K562 (cell line): ENCODE results near the gene ZNF165. TPM values are rescaled to one million over a fixed set of nuclear protein-coding genes. Genes with fewer than 3 reads are reported as not detected.

ENCODE experiments used
- HLTF ChIP-seq: fragments of 450-650 bp; IDR thresholded peaks from 2 replicates; pipeline ENCODE4 v1.6.1; 2016
- PHB2 ChIP-seq: fragments of 450-650 bp; IDR thresholded peaks from 2 replicates; pipeline ENCODE4 v1.6.1; 2017; ENCODE audit warnings: low read depth
- PHF8 ChIP-seq: fragments of 200-600 bp; sonication (generic); IDR thresholded peaks from 2 replicates; pipeline ENCODE4 v1.6.1; 2012; ENCODE audit warnings: mixed run types, mild to moderate bottlenecking, inconsistent platforms, low read length, moderate library complexity, borderline replicate concordance
- POLR2H ChIP-seq: IDR thresholded peaks from 2 replicates; pipeline ENCODE4 v1.6.1; 2016; ENCODE audit warnings: missing genetic modification characterization, low read depth, mild to moderate bottlenecking, control low read depth, missing compliant biosample characterization, moderate library complexity
- ZNF197 ChIP-seq: fragments of 200-800 bp; sonication (Bioruptor generic); IDR thresholded peaks from 2 replicates; pipeline ENCODE4 v1.6.1; 2016; ENCODE audit warnings: low read depth, missing genetic modification characterization, missing compliant biosample characterization
- polyA plus RNA-seq, 8 experiments: library from polyadenylated mRNA; depleted of rRNA in 4 of 8; stranded (reverse) in 5 of 8; unstranded in 3 of 8; fragments of >200 nt; fragmentation: Nextera tagmentation in 2 of 8; fragmentation: Illumina TruSeq in 1 of 8; extraction: Ambion mirVana in 2 of 8; extraction: Trizol in 1 of 8; gene quantifications; 2 replicates each; pipeline versions ENCODE4 v1.2.1 to v1.2.3, GENCODE V29; 2011 to 2014; ENCODE audit warnings: inconsistent platforms in 1 of 8, missing spikeins in 1 of 8
- total RNA-seq, 7 experiments: library from RNA; depleted of rRNA in 6 of 7; stranded (reverse); fragments of >200 nt in 6 of 7; fragmentation: Illumina TruSeq in 2 of 7; extraction: Trizol in 2 of 7; gene quantifications; 2 replicates each; pipeline versions ENCODE4 v1.2.1 to v1.2.3, GENCODE V29; 2011 to 2021; ENCODE audit warnings: low replicate concordance in 1 of 7
- TF ChIP-seq, protein P1 (sequence below): fragments of 450-650 bp; IDR thresholded peaks from 2 replicates; pipeline ENCODE4 v1.6.1; 2016; ENCODE audit warnings: low read depth
- TF ChIP-seq, protein P2 (sequence below), 2 experiments: fragments of 200-800 bp in 1 of 2; sonication (Bioruptor generic) in 1 of 2; sonication (generic) in 1 of 2; formaldehyde crosslinking in 1 of 2; IDR thresholded peaks in 1 of 2; conservative IDR thresholded peaks in 1 of 2; 2 replicates each; pipeline versions ENCODE4 v1.5.0 to v1.6.1; 2016 to 2020; ENCODE audit warnings: missing compliant biosample characterization in 1 of 2, missing genetic modification characterization in 1 of 2, missing genetic modification reagents in 1 of 2
- TF ChIP-seq, protein P3 (sequence below): sonication (generic); formaldehyde crosslinking; IDR thresholded peaks from 2 replicates; pipeline ENCODE4 v1.9.0; 2022; ENCODE audit warnings: mild to moderate bottlenecking, missing genetic modification reagents
- TF ChIP-seq, protein P4 (sequence below), 2 experiments: fragments of 450-650 bp; IDR thresholded peaks; 2 replicates each; pipeline ENCODE4 v1.6.1; 2016

The ZNF165 gene
- total and polyA plus RNA-seq, 9 of the 15 experiments (the other 6 are each of a cell fraction or from before 2014, with no cell fraction given) = 0.82 to 3.6 (median 1.2) TPM

DNA sequence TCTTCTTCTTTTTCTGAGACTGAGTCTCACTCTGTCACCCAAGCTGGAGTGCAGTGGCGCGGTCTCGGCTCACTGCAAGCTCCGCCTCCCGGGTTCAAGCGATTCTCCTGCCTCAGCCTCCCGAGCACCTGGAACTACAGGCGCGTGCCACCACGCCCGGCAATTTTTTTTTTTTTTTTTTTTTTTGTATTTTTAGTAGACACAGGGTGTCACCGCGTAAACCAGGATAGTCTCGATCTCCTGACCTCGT, at the start of gene ZNF165 (continued):
- TF ChIP-seq, protein P1, sequence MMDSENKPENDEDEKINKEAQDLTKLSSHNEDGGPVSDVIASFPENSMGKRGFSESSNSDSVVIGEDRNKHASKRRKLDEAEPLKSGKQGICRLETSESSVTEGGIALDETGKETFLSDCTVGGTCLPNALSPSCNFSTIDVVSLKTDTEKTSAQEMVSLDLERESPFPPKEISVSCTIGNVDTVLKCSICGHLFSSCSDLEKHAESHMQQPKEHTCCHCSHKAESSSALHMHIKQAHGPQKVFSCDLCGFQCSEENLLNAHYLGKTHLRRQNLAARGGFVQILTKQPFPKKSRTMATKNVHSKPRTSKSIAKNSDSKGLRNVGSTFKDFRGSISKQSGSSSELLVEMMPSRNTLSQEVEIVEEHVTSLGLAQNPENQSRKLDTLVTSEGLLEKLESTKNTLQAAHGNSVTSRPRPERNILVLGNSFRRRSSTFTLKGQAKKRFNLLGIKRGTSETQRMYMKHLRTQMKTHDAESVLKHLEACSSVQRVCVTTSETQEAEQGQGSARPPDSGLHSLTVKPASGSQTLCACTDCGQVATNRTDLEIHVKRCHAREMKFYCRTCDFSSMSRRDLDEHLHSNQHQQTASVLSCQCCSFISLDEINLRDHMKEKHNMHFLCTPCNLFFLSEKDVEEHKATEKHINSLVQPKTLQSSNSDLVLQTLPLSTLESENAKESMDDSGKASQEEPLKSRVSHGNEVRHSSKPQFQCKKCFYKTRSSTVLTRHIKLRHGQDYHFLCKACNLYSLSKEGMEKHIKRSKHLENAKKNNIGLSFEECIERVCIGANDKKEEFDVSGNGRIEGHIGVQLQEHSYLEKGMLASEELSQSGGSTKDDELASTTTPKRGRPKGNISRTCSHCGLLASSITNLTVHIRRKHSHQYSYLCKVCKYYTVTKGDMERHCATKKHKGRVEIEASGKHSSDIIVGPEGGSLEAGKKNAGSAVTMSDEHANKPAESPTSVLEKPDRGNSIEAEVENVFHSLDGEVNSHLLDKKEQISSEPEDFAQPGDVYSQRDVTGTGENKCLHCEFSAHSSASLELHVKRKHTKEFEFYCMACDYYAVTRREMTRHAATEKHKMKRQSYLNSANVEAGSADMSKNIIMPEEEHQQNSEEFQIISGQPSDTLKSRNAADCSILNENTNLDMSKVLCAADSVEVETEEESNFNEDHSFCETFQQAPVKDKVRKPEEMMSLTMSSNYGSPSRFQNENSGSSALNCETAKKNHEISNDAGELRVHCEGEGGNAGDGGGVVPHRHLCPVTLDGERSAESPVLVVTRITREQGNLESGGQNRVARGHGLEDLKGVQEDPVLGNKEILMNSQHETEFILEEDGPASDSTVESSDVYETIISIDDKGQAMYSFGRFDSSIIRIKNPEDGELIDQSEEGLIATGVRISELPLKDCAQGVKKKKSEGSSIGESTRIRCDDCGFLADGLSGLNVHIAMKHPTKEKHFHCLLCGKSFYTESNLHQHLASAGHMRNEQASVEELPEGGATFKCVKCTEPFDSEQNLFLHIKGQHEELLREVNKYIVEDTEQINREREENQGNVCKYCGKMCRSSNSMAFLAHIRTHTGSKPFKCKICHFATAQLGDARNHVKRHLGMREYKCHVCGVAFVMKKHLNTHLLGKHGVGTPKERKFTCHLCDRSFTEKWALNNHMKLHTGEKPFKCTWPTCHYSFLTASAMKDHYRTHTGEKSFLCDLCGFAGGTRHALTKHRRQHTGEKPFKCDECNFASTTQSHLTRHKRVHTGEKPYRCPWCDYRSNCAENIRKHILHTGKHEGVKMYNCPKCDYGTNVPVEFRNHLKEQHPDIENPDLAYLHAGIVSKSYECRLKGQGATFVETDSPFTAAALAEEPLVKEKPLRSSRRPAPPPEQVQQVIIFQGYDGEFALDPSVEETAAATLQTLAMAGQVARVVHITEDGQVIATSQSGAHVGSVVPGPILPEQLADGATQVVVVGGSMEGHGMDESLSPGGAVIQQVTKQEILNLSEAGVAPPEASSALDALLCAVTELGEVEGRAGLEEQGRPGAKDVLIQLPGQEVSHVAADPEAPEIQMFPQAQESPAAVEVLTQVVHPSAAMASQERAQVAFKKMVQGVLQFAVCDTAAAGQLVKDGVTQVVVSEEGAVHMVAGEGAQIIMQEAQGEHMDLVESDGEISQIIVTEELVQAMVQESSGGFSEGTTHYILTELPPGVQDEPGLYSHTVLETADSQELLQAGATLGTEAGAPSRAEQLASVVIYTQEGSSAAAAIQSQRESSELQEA = 0 out of 2 replicates have a peak, but pooled peaks have one; percentile 29
- TF ChIP-seq HLTF (peak; percentile 80), ZNF197 (peak; percentile 72; the same call in 1 of the 2 replicates), PHF8 (peak; percentile 17; the same call in 1 of the 2 replicates), POLR2H (tag) (peak; percentile 70), PHB2 (0 out of 2 replicates have a peak, but pooled peaks have one; percentile 15)
- TF ChIP-seq, protein P2, sequence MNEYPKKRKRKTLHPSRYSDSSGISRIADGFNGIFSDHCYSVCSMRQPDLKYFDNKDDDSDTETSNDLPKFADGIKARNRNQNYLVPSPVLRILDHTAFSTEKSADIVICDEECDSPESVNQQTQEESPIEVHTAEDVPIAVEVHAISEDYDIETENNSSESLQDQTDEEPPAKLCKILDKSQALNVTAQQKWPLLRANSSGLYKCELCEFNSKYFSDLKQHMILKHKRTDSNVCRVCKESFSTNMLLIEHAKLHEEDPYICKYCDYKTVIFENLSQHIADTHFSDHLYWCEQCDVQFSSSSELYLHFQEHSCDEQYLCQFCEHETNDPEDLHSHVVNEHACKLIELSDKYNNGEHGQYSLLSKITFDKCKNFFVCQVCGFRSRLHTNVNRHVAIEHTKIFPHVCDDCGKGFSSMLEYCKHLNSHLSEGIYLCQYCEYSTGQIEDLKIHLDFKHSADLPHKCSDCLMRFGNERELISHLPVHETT (CRISPR knock-in tag; conservative IDR thresholded peaks at IDR 0.05 in 1 of 2, IDR thresholded peaks at IDR 0.05 in 1 of 2) = peak in 1 of 2 experiments; percentile 51; a peak in 1 of 4 replicates
- TF ChIP-seq, protein P3, sequence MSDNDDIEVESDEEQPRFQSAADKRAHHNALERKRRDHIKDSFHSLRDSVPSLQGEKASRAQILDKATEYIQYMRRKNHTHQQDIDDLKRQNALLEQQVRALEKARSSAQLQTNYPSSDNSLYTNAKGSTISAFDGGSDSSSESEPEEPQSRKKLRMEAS = 0 out of 2 replicates have a peak, but pooled peaks have one; percentile 46
- TF ChIP-seq, protein P4, sequence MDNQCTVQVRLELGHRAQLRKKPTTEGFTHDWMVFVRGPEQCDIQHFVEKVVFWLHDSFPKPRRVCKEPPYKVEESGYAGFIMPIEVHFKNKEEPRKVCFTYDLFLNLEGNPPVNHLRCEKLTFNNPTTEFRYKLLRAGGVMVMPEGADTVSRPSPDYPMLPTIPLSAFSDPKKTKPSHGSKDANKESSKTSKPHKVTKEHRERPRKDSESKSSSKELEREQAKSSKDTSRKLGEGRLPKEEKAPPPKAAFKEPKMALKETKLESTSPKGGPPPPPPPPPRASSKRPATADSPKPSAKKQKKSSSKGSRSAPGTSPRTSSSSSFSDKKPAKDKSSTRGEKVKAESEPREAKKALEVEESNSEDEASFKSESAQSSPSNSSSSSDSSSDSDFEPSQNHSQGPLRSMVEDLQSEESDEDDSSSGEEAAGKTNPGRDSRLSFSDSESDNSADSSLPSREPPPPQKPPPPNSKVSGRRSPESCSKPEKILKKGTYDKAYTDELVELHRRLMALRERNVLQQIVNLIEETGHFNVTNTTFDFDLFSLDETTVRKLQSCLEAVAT (IDR thresholded peaks at IDR 0.05) = peak; percentile 48 to 61; a peak in 1 of 4 replicates
